Activated CD8-positive, alpha-beta T cell treated with anti-CD3 and anti-CD28 coated beads for 36 hours (primary cell): ENCODE measurements around the gene AVEN. TPM values are rescaled to one million over a fixed set of nuclear protein-coding genes. Genes with fewer than 3 reads are reported as not detected.

Experiments used
- ATAC-seq: fragments of 200-7000 bp; cut with Tn5 transposase; one replicate; pipeline ENCODE4 v1.10.0; 2021; ENCODE audit warnings: mild to moderate bottlenecking, moderate library complexity
- CTCF ChIA-PET: fragments of 350-600 bp; sonication (Branson Sonifier 250); formaldehyde crosslinking; loops from one replicate; lab custom pipeline; 2021; ENCODE audit warnings: antibody characterized with exemption; lab: Charles Lee
- POLR2A ChIA-PET: fragments of 350-600 bp; sonication (Branson Sonifier 250); formaldehyde crosslinking; loops from one replicate; lab custom pipeline; 2021; ENCODE audit warnings: antibody characterized with exemption; lab: Charles Lee
- DNase-seq: peaks from one replicate; pipeline ENCODE4 v3.0.0-alpha.2; 2020
- H3K27ac Mint-ChIP-seq: one replicate; pipeline ENCODE4 v1.8.0; 2021; ENCODE audit warnings: mild to moderate bottlenecking, mixed read lengths
- H3K27me3 Mint-ChIP-seq: one replicate; pipeline ENCODE4 v1.8.0; 2021; ENCODE audit warnings: mixed read lengths
- H3K36me3 Mint-ChIP-seq: one replicate; pipeline ENCODE4 v1.8.0; 2021; ENCODE audit warnings: low read depth, mixed read lengths
- H3K4me1 Mint-ChIP-seq: one replicate; pipeline ENCODE4 v1.8.0; 2021; ENCODE audit warnings: low read depth, mixed read lengths
- H3K4me3 Mint-ChIP-seq: one replicate; pipeline ENCODE4 v1.8.0; 2021; ENCODE audit warnings: mild to moderate bottlenecking, moderate library complexity, mixed read lengths
- H3K9me3 Mint-ChIP-seq: one replicate; pipeline ENCODE4 v1.8.0; 2021; ENCODE audit warnings: mixed read lengths
- CTCF ChIP-seq: fragments of 200-600 bp; IDR thresholded peaks from one replicate; pipeline ENCODE4 v1.8.0; 2022; ENCODE audit warnings: antibody characterized with exemption, mild to moderate bottlenecking
- intact Hi-C: fragments of 100-400 bp; cut with micrococcal nuclease; formaldehyde crosslinking; loops from one replicate; pipeline ENCODE4 v1.10.0; 2022
- total RNA-seq, 2 experiments: library from RNA; stranded (reverse); gene quantifications; one replicate each; pipeline ENCODE4 v1.2.3, GENCODE V29; 2021

Gene AVEN
- total RNA-seq, 2 experiments from 2014 or later, result 8.8 to 13.0 TPM

GRCh38 chr15:34018021-34018645, 20.9 kb downstream of the AVEN start:
- Mint-ChIP-seq H3K4me3 (peak overlapping the region; percentile 10), H3K36me3 (peaks cover 6% of the 10 kb centered on the region), H3K9me3 (no peaks in the 10 kb centered on the region), H3K4me1 (peaks cover 24% of the 10 kb centered on the region), H3K27me3 (no peaks in the 10 kb centered on the region), H3K27ac (peak overlapping the region; percentile 11)
- peak; percentile 75 for DNase-seq
- no peak for TF ChIP-seq CTCF
- ChIA-PET POLR2A (interaction anchor here (1.1 kb wide), 1 partner anchor 21 kb away, joined by 3 read pairs; the partner anchor contains the start of gene AVEN), CTCF (interaction anchor here (1.2 to 1.6 kb wide), 2 partner anchors 21 to 192 kb away, joined by 4 read pairs; partner anchors contain the start of genes AVEN and KATNBL1)
- peak; percentile 64 for ATAC-seq
- intact Hi-C loops, result no loop called here

- ChIA-PET CTCF (no interaction called here), POLR2A (no interaction called here)
- DNase-seq (no peak), ATAC-seq (no peak)
- no peak for TF ChIP-seq CTCF
- Mint-ChIP-seq H3K4me1 (peaks cover 16% of the 10 kb centered on the region), H3K36me3 (peaks cover 6% of the 10 kb centered on the region), H3K27ac (no peak overlapping the region), H3K27me3 (no peaks in the 10 kb centered on the region), H3K9me3 (no peaks in the 10 kb centered on the region), H3K4me3 (no peak overlapping the region)
- intact Hi-C loops, result no loop called here
Measured at GRCh38 chr15:34014556-34014955, 24.4 kb downstream of the AVEN start.

GRCh38 chr15:34013746-34014145, 25.3 kb downstream of the AVEN start:
- H3K9me3 Mint-ChIP-seq, result no peaks in the 10 kb centered on the region
- CTCF ChIA-PET, result no interaction called here
- intact Hi-C loops, result no loop called here
- no peaks in the 10 kb centered on the region for H3K27me3 Mint-ChIP-seq
- no peak overlapping the region for H3K4me3 Mint-ChIP-seq
- TF ChIP-seq CTCF, result no peak
- POLR2A ChIA-PET, result no interaction called here
- H3K27ac Mint-ChIP-seq, result no peak overlapping the region
- peaks cover 6% of the 10 kb centered on the region for H3K36me3 Mint-ChIP-seq
- no peak for ATAC-seq
- peaks cover 12% of the 10 kb centered on the region for H3K4me1 Mint-ChIP-seq
- DNase-seq, result no peak

DNA sequence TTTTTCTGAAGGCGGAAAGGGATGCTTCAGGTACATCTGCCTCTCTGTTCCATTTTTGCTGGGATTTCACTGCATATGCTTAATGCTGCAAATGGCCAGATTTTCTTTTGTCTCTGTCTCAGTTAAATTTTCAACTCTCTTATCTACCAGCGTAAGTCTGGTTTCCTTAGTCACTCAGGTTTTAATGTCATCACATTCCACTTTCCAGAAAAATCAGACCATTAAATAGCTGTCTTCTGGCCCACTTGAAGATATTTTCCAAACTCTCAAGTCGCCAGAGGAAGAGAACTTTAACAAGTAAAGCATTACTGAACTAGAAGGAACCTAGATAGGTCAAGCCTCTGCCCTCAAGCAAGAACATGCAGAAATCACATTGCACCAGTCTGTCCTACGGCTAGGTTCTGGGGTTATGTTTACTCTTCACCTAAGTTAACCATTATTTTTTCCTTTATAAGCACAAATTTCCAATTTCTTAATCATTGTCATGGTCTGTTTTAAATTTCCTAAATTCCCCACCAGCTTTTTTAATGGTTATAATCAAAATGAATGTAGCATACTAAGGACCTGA, 26.5 kb downstream of the AVEN start:
- DNase-seq, result no peak
- intact Hi-C loops, result no loop called here
- Mint-ChIP-seq H3K27me3 (no peaks in the 10 kb centered on the region), H3K9me3 (no peaks in the 10 kb centered on the region), H3K36me3 (no peaks in the 10 kb centered on the region), H3K27ac (no peak overlapping the region), H3K4me3 (no peak overlapping the region), H3K4me1 (peaks cover 3% of the 10 kb centered on the region)
- CTCF ChIA-PET, result no interaction called here
- POLR2A ChIA-PET, result interaction anchor here (0.6 kb wide), 1 partner anchor 702 kb away, joined by 3 read pairs; no protein-coding TSS in a partner anchor
- no peak for ATAC-seq
- TF ChIP-seq CTCF, result no peak

- Mint-ChIP-seq H3K27ac (no peak overlapping the region), H3K4me3 (no peak overlapping the region), H3K9me3 (no peaks in the 10 kb centered on the region), H3K36me3 (no peaks in the 10 kb centered on the region), H3K27me3 (no peaks in the 10 kb centered on the region), H3K4me1 (no peaks in the 10 kb centered on the region)
- POLR2A ChIA-PET, result no interaction called here
- DNase-seq, result no peak
- TF ChIP-seq CTCF, result no peak
- intact Hi-C loops, result no loop called here
- CTCF ChIA-PET, result no interaction called here
- ATAC-seq, result no peak
Measured at GRCh38 chr15:34011481-34011880, 27.5 kb downstream of the AVEN start.
